MCF 10A (cell line): ENCODE results near the gene IGFL4. TPM values are rescaled to one million over a fixed set of nuclear protein-coding genes. Genes with fewer than 3 reads are reported as not detected.
A peak's percentile ranks its signal among the peaks of the same experiment; 100 is the strongest.

Experiments used
- Bru-seq: library from RNA; stranded (reverse); fragments of 400-500 nt; gene quantifications from one replicate; lab custom pipeline; 2021; lab: Mats Ljungman, UMichigan
- BruChase-seq, 2 experiments: library from RNA; stranded (reverse); fragments of 400-500 nt; gene quantifications; one replicate each; lab custom pipeline; 2021; lab: Mats Ljungman, UMichigan
- BruUV-seq: library from RNA; stranded (reverse); fragments of 400-500 nt; replicated peaks from 2 replicates; lab custom pipeline; 2021; lab: Mats Ljungman, UMichigan
- CTCF ChIA-PET: fragments of 300-600 bp; sonication (Branson Sonifier 250); formaldehyde crosslinking; extraction: SDS; loops from one replicate; lab custom pipeline; 2021; ENCODE audit warnings: antibody characterized with exemption, inconsistent platforms; lab: Yijun Ruan, JAX
- POLR2A ChIA-PET: fragments of 300-600, 350-650 bp; sonication (Branson Sonifier 250); formaldehyde crosslinking; extraction: SDS; loops from one replicate; lab custom pipeline; 2020; ENCODE audit warnings: antibody characterized with exemption, inconsistent platforms; lab: Yijun Ruan, JAX
- DNase-seq: peaks from one replicate; pipeline ENCODE4 v3.0.0-alpha.2; 2018; ENCODE audit not compliant: unreplicated experiment
- H3K27ac Mint-ChIP-seq: one replicate; pipeline ENCODE4 v1.8.0; 2022; ENCODE audit warnings: mild to moderate bottlenecking, low read depth, mixed read lengths; ENCODE audit not compliant: unreplicated experiment
- H3K27me3 Mint-ChIP-seq: one replicate; pipeline ENCODE4 v1.8.0; 2022; ENCODE audit warnings: mixed read lengths; ENCODE audit not compliant: insufficient read depth, unreplicated experiment
- H3K36me3 Mint-ChIP-seq: one replicate; pipeline ENCODE4 v1.8.0; 2022; ENCODE audit warnings: mild to moderate bottlenecking, moderate library complexity, mixed read lengths; ENCODE audit not compliant: insufficient read depth, unreplicated experiment
- H3K4me1 Mint-ChIP-seq: one replicate; pipeline ENCODE4 v1.8.0; 2022; ENCODE audit warnings: mixed read lengths; ENCODE audit not compliant: insufficient read depth, unreplicated experiment
- H3K4me3 Mint-ChIP-seq: one replicate; pipeline ENCODE4 v1.8.0; 2022; ENCODE audit warnings: mild to moderate bottlenecking, moderate library complexity, mixed read lengths; ENCODE audit not compliant: unreplicated experiment
- H3K9me3 Mint-ChIP-seq: one replicate; pipeline ENCODE4 v1.8.0; 2022; ENCODE audit warnings: mixed read lengths; ENCODE audit not compliant: unreplicated experiment
- CTCF ChIP-seq: fragments of 200-600 bp; IDR thresholded peaks from one replicate; pipeline ENCODE4 v1.8.0; 2022; ENCODE audit warnings: antibody characterized with exemption, mild to moderate bottlenecking; ENCODE audit not compliant: unreplicated experiment
- intact Hi-C: fragments of 100-400 bp; cut with micrococcal nuclease; formaldehyde crosslinking; loops from 2 replicates; pipeline ENCODE4 v1.14.1; 2022
- long read RNA-seq: library from polyadenylated mRNA; stranded (forward); transcript quantifications from one replicate; pipeline ENCODE4 v2.0.0, GENCODE V29; 2022
- total RNA-seq: library from RNA; stranded (reverse); gene quantifications from 2 replicates; pipeline ENCODE4 v1.2.3, GENCODE V29; 2022

Gene IGFL4
- 0.54 TPM in 1 of 2 replicates, not detected in the other for total RNA-seq
- Bru-seq, nascent RNA = percentile 13 among the genes with signal in this experiment
- percentile 16 among the genes with signal in this experiment for BruChase-seq, experiment 1, labeled RNA remaining after a 6-hour chase
- BruChase-seq, experiment 2, labeled RNA remaining after a 2-hour chase = percentile 17 among the genes with signal in this experiment
- long read RNA-seq = 0 reads

- no peaks in the 10 kb centered on the region for H3K9me3 Mint-ChIP-seq
- H3K4me3 Mint-ChIP-seq = no peak within 1 kb of the TSS
- no TSS peak for BruUV-seq
- no peak within 1 kb of the TSS for H3K27ac Mint-ChIP-seq
- H3K27me3 Mint-ChIP-seq = peaks cover 46% of the 10 kb centered on the region
- no peak for TF ChIP-seq CTCF
- intact Hi-C loops = loop anchor here (1.0 kb wide), 1 partner anchor 29 kb away; no protein-coding TSS in a partner anchor
- H3K4me1 Mint-ChIP-seq = peaks cover 12% of the 10 kb centered on the region
- CTCF ChIA-PET = interaction anchor here (0.6 to 4.2 kb wide), 6 partner anchors 12 to 1567 kb away, joined by 3 to 28 read pairs (median 6); no protein-coding TSS in a partner anchor
- POLR2A ChIA-PET = interaction anchor here (0.7 to 3.5 kb wide), 7 partner anchors 9 to 29 kb away, joined by 3 to 17 read pairs (median 7); no protein-coding TSS in a partner anchor
- DNase-seq = peak; percentile 51
- H3K36me3 Mint-ChIP-seq = no peaks in the 10 kb centered on the region
These were observed at the start of gene IGFL4 for GRCh38 chr19:46040952-46041500. Gene IGFL4 (minus strand): TSS chr19:46041002. CDS start chr19:46040962, 40 bp downstream.

GRCh38 chr19:46090444-46090843, 49.6 kb upstream of the IGFL4 start:
- peaks cover 8% of the 10 kb centered on the region for H3K9me3 Mint-ChIP-seq
- intact Hi-C loops = no loop called here
- no peaks in the 10 kb centered on the region for H3K4me1 Mint-ChIP-seq
- H3K27me3 Mint-ChIP-seq = no peaks in the 10 kb centered on the region
- CTCF ChIA-PET = interaction anchor here (0.5 to 1.4 kb wide), 4 partner anchors 26 to 274 kb away, joined by 3 to 4 read pairs (median 3); no protein-coding TSS in a partner anchor
- no peaks in the 10 kb centered on the region for H3K36me3 Mint-ChIP-seq
- TF ChIP-seq CTCF = no peak
- POLR2A ChIA-PET = interaction anchor here (1.2 to 1.4 kb wide), 2 partner anchors 25 to 121 kb away, joined by 3 read pairs; no protein-coding TSS in a partner anchor
- no TSS peak for BruUV-seq
- no peak for DNase-seq
- H3K27ac Mint-ChIP-seq = no peak overlapping the region
- H3K4me3 Mint-ChIP-seq = no peak overlapping the region

GRCh38 chr19:46089432-46089831, 48.6 kb upstream of the IGFL4 start:
- no peaks in the 10 kb centered on the region for H3K4me1 Mint-ChIP-seq
- H3K9me3 Mint-ChIP-seq = peaks cover 8% of the 10 kb centered on the region
- POLR2A ChIA-PET = interaction anchor here (0.6 kb wide), 1 partner anchor 111 kb away, joined by 3 read pairs; no protein-coding TSS in a partner anchor
- no peak overlapping the region for H3K27ac Mint-ChIP-seq
- intact Hi-C loops = no loop called here
- no TSS peak for BruUV-seq
- TF ChIP-seq CTCF = no peak
- CTCF ChIA-PET = interaction anchor here (0.6 to 1.4 kb wide), 5 partner anchors 12 to 273 kb away, joined by 3 to 4 read pairs (median 3); no protein-coding TSS in a partner anchor
- H3K4me3 Mint-ChIP-seq = no peak overlapping the region
- H3K36me3 Mint-ChIP-seq = no peaks in the 10 kb centered on the region
- DNase-seq = no peak
- no peaks in the 10 kb centered on the region for H3K27me3 Mint-ChIP-seq

- ChIA-PET POLR2A (no interaction called here), CTCF (interaction anchor here (0.6 to 1.3 kb wide), 6 partner anchors 9 to 574 kb away, joined by 3 to 5 read pairs (median 4); no protein-coding TSS in a partner anchor)
- H3K27me3 Mint-ChIP-seq = no peaks in the 10 kb centered on the region
- peaks cover 8% of the 10 kb centered on the region for H3K9me3 Mint-ChIP-seq
- intact Hi-C loops = no loop called here
- no peaks in the 10 kb centered on the region for H3K4me1 Mint-ChIP-seq
- H3K4me3 Mint-ChIP-seq = no peak overlapping the region
- no TSS peak for BruUV-seq
- no peak overlapping the region for H3K27ac Mint-ChIP-seq
- TF ChIP-seq CTCF = no peak
- DNase-seq = no peak
- no peaks in the 10 kb centered on the region for H3K36me3 Mint-ChIP-seq
These were observed 47.3 kb upstream of the IGFL4 start for GRCh38 chr19:46088101-46088500.
